ENCODE results near the gene ARPC5L.
"Not testable (repeated sequence)": the region's sequence is repeated elsewhere in the genome, so short reads cannot be mapped to it uniquely, and the experiment has no call there.

The ARPC5L gene

GRCh38 chr9:124841075-124841821, 20.7 kb upstream of the ARPC5L start:
- DNase-seq, result no peak

GRCh38 chr9:124843456-124844034, 18.4 kb upstream of the ARPC5L start:
- DNase-seq, result no peak

GRCh38 chr9:124844291-124844690, 17.6 kb upstream of the ARPC5L start:
- DNase-seq, result no peak

- not testable (repeated sequence) for DNase-seq
Observed at GRCh38 chr9:124846467-124846866, 15.5 kb upstream of the ARPC5L start.

- no peak for DNase-seq
Observed at GRCh38 chr9:124846969-124847368, 15.0 kb upstream of the ARPC5L start.

- DNase-seq, result no peak
Observed at GRCh38 chr9:124849801-124850200, 12.1 kb upstream of the ARPC5L start.

GRCh38 chr9:124852121-124852828, 9.7 kb upstream of the ARPC5L start:
- no peak for DNase-seq

- peak; percentile 42 for DNase-seq
Observed at GRCh38 chr9:124852829-124853531, 8.9 kb upstream of the ARPC5L start, which contains the start of gene WDR38. Gene WDR38 (plus strand): TSS chr9:124853460. CDS start chr9:124853532, 72 bp downstream.

- DNase-seq, result no peak
Observed at GRCh38 chr9:124853605-124854143, 8.3 kb upstream of the ARPC5L start.

GRCh38 chr9:124854161-124854560, 7.8 kb upstream of the ARPC5L start:
- DNase-seq, result no peak

- DNase-seq, result no peak
Observed at GRCh38 chr9:124854822-124855221, 7.1 kb upstream of the ARPC5L start.

GRCh38 chr9:124855566-124855943, 6.4 kb upstream of the ARPC5L start:
- DNase-seq, result no peak

GRCh38 chr9:124855944-124856765, 5.8 kb upstream of the ARPC5L start:
- no peak for DNase-seq

- DNase-seq, result no peak
Observed at GRCh38 chr9:124857533-124858162, 4.3 kb upstream of the ARPC5L start.

- no peak for DNase-seq
Observed at GRCh38 chr9:124858330-124859046, 3.4 kb upstream of the ARPC5L start.

- no peak for DNase-seq
Observed at GRCh38 chr9:124859803-124860581, 1.9 kb upstream of the ARPC5L start.

- no peak for DNase-seq
Observed at GRCh38 chr9:124860582-124861341, 1.2 kb upstream of the ARPC5L start.

- no peak for DNase-seq
Observed at GRCh38 chr9:124863371-124863871, 1.5 kb downstream of the ARPC5L start.

Data from NCI-H1092 (cell line).